Right lung (tissue), 5 donors: ENCODE results near the gene ERBB4. TPM values are rescaled to one million over a fixed set of nuclear protein-coding genes. Genes with fewer than 3 reads are reported as not detected.

ENCODE experiments used
- DNase-seq, 2 donors: peaks; one replicate each; pipeline ENCODE4 v3.0.0-alpha.2; 2013
- polyA plus RNA-seq, 5 donors: library from polyadenylated mRNA; unstranded; fragments of 120-200 nt; gene quantifications; one replicate each; pipeline versions ENCODE4 v1.2.1 to v1.2.3, GENCODE V29; 2013; ENCODE audit warnings: inconsistent platforms in 1 of 5, low replicate concordance in 1 of 5; ENCODE audit not compliant: insufficient read length in 5 of 5, insufficient read depth in 1 of 5

The ERBB4 gene
- polyA plus RNA-seq, 5 donors = 0.90 to 1.9 (median 1.2) TPM

DNA sequence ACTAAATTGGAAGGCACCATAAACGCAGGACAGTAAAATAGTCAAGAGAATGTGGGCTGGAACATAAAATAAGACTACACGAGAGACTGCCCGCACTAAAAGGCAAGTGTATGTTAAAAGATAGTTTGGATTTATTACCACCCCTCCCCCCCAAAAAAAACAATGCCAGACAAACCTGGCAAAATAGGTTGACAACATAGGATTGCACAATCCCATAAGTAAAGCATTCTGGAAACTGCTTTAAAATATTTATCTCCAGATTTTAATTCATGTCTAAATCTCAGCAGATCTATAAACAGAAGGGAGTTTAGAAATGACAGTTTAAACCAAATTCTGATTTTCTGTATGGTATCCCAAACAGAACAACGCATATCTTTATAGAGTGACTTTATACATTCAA is 455.1 kb downstream of the ERBB4 start:
- DNase-seq = no peak

DNA sequence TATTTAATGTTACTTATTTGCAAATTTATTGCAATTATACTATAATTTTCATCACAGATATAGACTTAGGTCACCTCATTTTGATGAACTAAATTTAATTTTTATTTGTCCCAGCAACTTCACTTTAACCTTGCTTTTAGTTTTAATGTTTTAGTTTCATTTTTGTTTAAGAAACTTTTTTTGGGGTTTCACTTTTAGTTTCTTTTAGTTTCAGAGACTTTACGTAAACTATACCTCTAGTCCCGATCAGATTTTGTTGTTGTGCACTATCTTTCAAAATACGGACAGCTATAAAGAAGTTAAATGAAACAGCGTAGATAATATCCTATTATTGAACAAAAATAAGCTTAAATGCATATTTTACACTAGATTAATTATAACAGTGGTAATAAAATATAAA is 460.5 kb downstream of the ERBB4 start:
- DNase-seq = no peak

DNA sequence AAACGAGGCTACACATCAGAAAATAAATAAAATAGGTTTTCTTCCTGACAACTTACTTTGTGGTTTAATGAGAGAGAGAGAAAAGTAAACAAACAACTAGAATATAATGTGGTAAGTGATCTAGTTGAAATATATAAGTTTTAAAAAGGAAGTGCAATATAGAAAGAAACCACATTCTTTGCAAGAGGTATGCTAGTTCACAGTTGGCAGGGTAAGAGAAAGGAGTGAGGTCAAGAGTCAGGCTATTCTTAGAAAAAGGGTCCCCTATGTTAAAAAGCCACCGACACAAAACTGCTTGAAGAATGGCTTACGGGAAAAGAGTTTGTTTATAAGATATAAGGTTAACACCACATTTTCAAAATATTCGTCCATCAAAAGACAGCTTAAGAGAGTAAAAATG is 462.1 kb downstream of the ERBB4 start:
- no peak for DNase-seq

DNA sequence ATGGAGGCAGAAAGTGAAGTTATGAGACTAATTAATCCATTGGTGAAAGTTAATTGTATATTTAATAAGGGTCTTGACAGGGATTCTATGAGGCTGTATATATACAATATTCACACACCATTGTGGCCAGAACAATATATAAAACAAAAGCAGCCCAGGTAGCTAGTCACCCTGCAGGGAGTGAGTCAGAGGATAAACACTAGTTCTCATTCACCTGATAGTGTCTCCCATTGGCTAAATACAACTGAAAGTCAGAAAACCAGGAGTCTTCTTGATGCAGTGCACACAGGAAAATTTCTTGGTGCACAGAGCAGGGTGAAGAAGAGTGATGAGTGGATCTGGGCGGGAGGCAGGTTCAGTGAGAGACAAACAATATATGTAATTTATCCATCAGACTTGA is 465.2 kb downstream of the ERBB4 start:
- DNase-seq = no peak

DNA sequence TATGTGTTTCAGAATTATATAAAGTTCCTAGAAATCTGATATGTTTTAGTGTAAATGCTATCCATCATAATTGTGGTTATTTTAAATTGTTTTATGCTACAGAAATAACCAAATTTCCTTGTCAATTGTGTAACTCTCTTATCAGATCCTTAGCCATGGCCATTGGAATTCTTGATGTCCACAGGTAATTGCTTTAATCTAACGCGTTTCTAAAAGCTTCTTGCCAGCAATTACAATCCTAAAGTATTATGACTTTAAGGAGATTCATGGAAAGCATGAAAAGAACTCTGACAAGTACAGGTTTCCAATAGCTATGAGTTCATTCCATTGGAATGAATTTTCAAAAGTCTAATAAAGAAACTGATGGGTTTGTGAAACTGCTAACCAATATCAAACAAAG is 472.1 kb downstream of the ERBB4 start:
- no peak for DNase-seq

DNA sequence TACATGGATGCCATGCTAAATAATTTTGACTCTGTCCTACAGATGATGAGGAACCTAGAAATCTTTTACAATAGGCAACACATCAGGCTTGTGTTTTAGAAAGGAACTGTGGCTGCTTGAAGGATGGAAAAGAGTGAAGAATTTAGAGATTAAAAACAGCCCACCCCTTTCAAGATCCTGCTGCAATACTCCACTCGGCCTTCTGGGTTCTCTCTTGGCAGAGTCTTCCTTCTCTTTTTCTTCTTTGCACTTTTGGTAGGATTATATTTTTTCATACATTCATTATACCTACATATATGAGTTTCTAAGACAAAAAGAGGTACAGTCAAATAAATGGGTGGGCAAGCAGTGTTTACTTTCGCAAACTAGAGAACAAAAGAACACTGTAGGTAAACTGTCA is 474.3 kb downstream of the ERBB4 start:
- DNase-seq = no peak

DNA sequence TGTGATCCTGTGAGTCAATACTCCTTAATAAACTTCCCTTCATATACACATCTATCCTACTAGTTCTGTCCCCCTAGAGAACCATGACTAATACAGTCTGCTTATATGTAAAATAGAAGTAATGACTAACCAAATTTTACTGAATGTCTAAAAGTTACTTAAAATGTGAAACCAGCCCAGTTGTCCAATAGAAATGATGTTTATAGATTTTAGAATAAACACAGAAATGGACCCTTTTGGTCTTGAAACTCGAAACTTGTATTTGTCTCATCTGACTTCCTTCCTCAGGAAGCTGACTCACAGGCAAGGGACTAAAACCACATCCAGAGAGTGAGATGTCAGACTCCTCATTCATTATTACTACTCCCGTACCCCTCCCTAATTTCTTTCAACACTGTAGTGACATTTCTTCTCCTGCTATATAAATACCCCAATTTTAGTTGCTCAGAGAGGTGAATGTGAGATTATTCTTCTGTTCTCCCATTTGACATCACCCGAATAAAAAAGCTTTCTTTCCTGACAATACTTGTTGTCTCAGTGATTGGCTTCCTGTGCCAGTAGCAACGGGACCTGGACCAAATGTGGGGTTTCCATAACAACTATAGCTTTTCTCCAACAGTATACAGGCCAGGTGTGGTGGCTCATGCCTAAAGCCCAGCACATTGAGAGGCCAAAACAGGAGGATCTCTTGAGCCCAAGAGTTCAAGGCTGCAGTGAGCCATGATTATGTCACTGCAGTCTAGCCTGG is 486.0 kb downstream of the ERBB4 start:
- no peak for DNase-seq

DNA sequence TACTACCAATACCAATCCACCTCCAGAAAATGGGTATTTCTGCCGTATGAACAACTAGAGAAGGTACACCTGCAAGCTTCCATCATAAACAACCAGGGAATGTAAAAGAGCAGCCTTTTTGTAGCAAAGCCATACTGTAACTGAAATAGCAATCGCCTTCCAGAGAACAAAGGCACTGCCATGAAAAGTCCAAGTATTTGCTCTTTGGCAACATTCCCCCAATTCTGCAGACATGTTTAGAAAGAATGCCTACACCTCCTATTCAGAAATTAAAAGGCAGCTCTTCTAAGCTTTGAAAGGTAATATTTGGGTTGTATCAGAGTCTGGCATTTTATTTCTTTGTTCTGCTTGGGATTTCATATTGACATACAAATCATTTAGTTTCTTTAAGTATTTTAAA is 487.7 kb downstream of the ERBB4 start:
- no peak for DNase-seq

DNA sequence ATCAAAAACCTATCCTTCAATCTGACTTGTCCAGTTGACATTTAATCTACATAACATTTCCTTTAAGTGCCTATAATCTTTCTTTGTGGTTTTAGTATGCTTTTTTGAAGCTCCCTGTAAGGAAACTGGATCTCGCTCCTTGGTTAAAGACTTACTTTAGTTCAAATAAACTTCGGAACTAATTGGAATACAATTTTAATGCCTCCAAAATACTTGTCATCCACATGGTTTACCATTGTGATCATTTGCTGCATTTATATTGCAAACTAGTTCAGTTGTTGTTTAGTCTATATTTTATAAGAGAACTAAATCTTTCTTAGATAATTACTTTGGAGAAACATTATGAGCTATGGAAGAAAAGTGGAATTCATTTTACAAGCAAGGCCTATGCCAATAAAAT is 496.0 kb downstream of the ERBB4 start:
- DNase-seq = no peak

DNA sequence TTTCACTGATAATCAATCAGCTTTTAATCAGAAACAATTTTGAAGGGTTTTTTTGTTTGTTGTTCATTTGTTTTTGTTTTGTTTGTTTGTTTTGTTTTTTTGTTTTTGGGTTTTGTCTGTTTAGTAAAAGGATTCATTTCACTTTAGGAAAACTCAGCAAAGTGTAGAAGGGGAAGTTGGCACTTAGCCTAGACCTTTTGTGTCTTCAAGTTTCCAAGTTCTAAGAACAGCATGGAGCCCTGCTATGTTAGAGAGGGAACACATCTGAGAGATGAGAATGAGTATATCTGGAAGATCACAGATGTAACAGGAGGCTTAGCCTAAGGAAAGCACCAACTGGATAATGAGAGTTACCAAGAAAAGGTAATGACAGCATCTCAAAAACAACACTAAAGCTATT is 501.5 kb downstream of the ERBB4 start:
- DNase-seq = no peak

DNA sequence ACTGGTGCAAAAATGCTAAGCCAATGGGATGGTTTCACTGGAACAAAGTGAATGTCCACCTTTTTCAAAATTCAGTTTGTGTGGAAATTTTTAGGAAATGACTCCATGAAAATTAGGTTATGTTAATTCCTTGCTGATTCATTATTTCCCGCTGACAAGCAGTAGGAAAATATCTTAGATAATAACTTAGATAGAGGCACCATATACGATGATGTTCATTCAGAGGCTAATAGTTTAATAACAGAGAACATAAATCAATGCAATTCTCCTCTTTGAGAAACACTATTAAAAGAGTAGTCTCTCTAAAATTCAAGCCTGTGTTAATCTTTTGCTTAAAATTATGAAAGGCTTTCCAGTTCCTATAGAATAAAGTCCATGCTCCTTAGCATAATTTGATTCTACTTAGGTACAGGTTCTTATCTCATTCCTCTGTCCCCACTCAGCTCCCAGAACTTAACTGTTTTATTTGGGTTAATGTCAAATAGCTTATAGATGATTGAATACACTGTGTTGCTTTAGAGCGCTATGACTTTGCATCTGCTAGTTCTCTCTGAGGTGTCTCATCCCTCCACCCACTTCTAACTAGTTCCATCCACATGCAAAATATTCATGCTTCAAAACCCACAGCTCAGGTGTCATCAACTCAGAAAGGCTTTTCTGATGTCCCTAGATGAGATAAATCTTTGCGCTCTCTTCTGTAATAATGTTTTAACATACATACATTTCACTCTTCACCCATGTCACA is 503.6 kb downstream of the ERBB4 start:
- DNase-seq = no peak

DNA sequence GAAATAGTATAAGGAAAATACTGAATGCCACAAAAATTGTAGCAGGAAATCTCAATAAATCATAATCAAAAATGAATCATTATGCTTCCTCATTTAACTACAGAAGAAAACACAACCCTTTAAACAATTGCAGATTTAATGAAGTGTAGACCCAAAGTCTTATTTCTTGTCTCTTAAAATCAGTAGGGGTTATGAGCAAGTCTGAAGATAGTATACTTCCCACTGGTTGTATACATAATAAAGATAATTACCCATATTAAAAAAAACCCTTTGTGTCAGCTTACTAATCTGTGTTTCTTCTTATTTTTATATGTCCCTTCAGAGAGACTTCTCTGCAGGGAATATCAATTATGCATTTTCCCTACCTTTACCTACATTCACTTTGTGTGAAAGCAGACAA is 504.7 kb downstream of the ERBB4 start:
- DNase-seq = no peak

DNA sequence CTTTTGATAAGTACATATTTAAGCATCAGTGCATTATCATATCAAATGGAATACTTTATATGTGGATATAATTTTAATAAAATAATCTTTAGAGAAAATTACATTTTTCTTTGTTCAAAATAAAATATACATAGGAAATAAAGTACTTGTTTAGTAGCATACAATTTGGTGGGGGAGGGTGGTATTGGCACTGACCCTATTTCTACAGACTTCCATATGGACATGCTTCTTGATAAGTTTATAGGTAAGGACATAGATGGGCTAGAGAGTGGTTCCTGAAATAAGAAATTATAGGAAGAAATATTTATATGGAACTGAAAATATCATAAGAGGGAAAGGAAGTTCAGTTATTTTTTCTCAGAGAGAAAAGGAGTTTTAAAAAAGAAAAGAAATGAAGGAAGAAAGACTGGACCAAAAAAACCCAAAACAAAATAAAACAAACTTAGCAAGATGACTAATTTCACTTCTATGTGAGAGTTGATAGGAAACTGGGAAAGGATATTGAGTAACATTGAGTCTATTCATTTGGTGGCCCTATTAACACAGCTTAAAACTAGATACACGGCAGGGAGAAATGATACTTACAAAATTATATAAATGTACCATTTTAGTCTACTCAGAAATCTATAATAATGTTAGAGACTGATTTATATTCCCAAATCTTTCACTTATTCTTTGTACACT is 505.9 kb downstream of the ERBB4 start:
- DNase-seq = no peak

DNA sequence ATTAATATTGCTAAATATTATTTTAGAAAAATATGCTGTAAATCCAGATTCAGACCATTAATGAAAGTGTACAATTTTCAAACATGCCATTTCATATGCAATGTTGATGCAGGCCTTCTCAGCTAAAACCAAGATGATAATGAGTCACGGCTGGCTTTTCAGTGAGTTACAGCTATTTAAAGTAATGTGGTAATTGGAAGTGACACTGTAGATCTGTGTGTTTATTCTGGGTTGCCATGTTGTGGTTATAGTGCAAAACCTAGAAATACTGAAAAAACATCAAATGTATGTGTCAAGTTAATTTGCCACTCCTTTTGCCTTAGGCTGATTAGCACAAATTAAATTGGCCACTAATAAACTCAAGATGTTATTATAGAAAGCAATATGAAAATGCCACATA is 506.6 kb downstream of the ERBB4 start:
- no peak for DNase-seq

DNA sequence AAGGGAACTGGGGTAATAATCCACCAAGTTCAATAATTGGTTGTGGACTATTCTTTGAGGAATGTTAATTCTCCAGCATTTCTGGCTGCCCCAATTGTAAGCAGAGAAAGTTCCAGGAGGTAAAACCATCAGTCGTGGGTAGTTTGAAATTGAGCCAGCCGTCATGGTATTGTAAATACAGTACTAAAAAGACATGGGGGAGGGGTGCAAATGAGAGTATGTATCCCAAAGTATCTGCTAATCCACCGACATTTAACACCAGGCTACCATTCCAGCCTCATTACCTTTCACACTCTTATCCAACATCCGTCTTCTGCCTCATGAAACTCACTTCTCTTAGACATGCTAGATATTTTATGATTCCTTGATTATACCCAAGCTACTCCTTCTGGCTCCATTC is 507.9 kb downstream of the ERBB4 start:
- no peak for DNase-seq

DNA sequence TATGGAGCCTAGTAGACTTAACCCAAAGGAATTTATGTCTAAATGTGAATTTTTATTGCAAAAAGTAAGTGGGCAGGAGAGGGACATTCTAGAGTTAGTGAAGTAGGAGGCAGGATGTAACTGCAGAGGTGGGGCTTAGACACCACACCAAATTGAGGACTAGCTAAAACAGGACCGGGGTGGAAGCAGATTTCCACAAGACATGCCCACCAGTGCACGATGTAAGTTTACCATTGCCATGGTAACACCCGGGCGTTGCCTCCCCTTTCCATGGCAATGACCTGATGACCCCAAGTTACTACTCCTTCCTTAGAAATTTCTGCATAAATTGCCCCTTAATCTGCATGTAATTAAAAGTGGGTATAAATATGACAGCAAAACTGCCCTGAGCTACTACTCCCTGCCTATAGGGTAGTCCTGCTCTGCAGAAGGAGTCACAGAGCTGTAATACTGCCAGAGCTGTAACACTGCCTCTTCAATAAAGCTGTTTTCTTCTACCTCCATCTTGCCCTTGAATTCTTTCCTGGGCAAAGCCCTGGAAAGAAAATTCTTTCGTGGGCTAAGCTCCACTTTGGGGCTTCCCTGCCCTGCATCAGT is 509.7 kb downstream of the ERBB4 start:
- no peak for DNase-seq

DNA sequence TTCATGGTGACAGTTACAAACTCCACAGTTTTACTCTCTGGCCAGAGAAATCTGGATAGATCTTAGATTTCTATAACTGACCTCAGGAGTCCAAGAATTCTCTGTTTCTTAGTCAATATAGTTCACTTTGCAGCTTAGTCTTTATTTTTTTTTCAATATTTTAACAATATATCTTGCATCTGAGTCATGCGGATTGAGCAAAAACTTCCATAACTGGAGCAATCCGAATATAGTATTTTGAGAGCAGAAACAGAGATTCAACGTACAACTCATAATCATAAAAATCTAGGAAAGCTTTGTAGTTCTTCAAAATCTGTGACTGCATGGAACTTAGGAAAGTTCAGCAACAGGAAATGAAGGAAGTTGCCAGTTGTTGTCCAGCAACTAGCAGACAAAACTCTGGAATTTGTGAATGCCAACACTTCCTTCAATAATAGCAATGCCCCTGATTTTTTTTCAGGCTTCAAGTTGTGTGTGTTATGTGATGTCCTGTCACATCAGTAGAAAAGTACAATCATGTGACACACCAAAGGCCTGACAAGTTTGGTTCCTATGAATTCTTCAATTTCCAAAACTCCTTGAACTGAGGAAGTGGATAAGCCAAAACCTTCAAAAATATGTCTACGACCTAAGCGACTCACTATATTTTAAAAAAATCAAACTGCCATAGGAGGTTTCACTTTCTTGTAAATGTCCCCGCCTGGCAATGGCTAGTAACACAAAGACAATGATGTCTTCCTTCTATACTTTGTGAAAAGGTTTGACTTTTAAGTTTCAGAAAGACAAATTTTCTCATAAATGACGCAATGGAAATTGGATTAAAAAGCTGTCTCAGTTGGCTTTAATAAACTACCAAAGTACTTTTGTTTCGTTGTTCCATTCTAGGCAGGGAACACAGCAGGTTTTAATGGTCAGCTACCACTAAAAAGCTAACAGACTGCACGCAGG is 510.6 kb downstream of the ERBB4 start:
- DNase-seq = no peak

DNA sequence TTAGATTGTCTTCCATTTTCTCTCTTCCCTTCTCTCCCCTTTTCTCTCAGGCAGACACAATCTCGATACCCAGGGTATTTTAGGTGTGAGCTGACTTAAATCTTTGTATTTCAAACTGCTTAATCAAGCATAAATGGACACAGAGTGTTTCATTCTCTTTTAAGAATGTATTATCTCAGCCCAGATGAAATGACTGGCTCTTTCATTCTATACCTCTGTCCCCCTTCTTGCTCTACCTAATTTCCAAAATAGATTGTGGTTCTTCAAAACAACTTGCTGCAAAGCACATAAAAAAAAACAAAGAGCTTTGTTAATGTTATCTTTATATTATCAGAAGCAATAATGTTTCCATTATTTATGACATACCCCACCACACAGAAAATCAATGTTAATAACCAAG is 514.6 kb downstream of the ERBB4 start:
- DNase-seq = no peak

DNA sequence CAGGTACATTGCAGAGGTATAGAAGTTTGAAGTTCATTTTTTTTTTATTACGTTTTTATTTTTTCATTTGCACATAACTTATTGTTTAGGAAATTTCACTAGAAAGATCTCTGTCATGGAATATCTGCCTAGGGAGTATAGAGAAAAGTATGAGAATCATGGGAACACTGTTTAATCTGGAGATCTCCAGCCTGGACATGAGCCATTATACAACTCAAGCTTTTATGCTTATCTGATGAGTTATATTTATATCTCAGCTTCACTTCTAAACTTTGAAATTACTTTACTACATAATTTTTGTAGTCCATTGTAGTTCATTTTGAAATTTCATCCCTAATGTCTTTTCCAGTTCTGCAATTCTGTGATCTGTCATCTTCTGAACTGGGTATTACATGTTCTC is 515.6 kb downstream of the ERBB4 start:
- no peak for DNase-seq

DNA sequence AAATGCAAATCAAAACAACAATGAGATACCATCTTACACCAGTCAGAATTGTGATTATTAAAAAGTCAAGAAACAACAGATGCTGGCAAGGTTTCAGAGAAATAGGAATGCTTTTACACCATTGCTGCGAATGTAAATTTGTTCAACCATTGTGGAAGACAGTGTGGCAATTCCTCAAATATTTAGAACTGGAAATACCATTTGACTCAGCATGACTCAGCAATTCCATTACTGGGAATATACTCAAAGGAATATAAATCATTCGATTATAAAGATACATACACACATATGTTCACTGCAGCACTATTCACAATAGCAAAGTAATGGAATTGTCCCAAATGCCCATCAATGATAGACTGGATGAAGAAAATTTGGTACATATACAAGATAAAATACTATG is 516.7 kb downstream of the ERBB4 start:
- DNase-seq = no peak

DNA sequence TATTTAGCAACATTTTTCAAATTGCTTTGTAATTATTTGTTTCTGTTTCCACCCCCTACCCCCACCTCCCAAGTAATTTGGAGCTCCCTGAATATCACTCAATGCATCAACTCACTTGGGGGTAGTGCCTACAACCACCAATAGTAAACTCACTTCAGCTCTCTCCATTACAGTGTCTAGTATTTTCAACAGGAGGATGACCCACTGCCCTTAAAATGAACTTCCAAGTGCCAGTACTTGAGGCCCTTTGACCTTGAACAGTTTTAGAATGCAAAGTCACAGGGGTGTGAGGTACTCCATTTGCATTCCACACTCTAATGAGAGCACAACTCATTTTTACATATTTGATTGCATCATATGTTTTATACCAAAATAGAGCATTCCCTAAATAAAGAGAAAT is 523.0 kb downstream of the ERBB4 start:
- DNase-seq = no peak

DNA sequence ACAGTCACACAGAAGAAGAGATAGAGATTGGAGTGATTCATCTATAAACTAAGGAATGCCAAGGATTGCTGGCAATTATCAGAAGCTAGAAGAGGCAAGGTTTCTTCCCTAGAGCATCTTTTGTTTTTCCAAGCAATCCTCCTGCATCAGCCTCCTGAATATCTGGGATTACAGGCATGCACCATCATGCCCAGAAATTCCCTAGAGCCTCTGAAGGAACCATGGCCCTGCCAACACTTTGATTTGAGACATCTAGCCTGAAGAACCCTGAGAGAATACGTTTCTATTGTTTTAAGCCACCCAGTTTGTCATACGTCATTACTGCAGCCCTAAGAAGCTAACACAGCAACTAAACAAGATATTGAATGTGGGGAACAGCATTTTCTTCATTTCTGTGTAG is 525.0 kb downstream of the ERBB4 start:
- no peak for DNase-seq
